Endothelial cell of umbilical vein (primary cell): ENCODE data around the gene SIPA1L3. TPM values are rescaled to one million over a fixed set of nuclear protein-coding genes. Genes with fewer than 3 reads are reported as not detected.

Experiments used
- BruUV-seq: library from RNA; stranded (reverse); fragments of 400-500 nt; replicated peaks from 2 replicates; lab custom pipeline; 2021; lab: Mats Ljungman, UMichigan
- CTCF ChIA-PET: fragments of 300-600, 350-600 bp; sonication (Branson Sonifier 250); formaldehyde crosslinking; loops from one replicate; lab custom pipeline; 2021; ENCODE audit warnings: antibody characterized with exemption, inconsistent platforms; lab: Charles Lee
- POLR2A ChIA-PET: fragments of 300-600, 350-600 bp; sonication (Branson Sonifier 250); formaldehyde crosslinking; loops from one replicate; lab custom pipeline; 2021; ENCODE audit warnings: antibody characterized with exemption, inconsistent platforms; lab: Charles Lee
- DNase-seq: peaks from one replicate; pipeline ENCODE4 v3.0.0-alpha.2; 2011; ENCODE audit warnings: low read depth, low spot score
- FAIRE-seq: peaks from 2 replicates; lab custom pipeline; 2011; peaks lifted over from hg19 to GRCh38; lab: Jason Lieb, UNC
- H2AFZ ChIP-seq: 2 replicates; pipeline ENCODE4 v1.6.0; 2012; ENCODE audit warnings: low read depth, low read length, control low read depth, inconsistent platforms
- H3K27ac ChIP-seq: 2 replicates; pipeline ENCODE4 v1.5.1; 2011; ENCODE audit warnings: low read depth, mild to moderate bottlenecking, control low read depth, low read length, moderate library complexity; ENCODE audit not compliant: insufficient read depth
- H3K27me3 ChIP-seq, 2 experiments: 2 replicates each; pipeline versions ENCODE4 v1.6.0 to v1.6.1; 2011; ENCODE audit warnings: low read length in 2 of 2, mixed read lengths in 1 of 2; ENCODE audit not compliant: control insufficient read depth in 2 of 2, insufficient read depth in 2 of 2
- H3K36me3 ChIP-seq, 2 experiments: 2 replicates in 1 of 2; 3 replicates in 1 of 2; pipeline ENCODE4 v1.5.1; 2011; ENCODE audit warnings: low read length in 2 of 2, mild to moderate bottlenecking in 1 of 2, moderate library complexity in 1 of 2; ENCODE audit not compliant: control insufficient read depth in 2 of 2, insufficient read depth in 2 of 2; ENCODE audit errors: extremely low read depth in 1 of 2
- H3K4me1 ChIP-seq: 3 replicates; pipeline ENCODE4 v1.5.1; 2011; ENCODE audit warnings: mild to moderate bottlenecking, low read length; ENCODE audit not compliant: control insufficient read depth, insufficient read depth; ENCODE audit errors: extremely low read depth
- H3K4me2 ChIP-seq: 2 replicates; pipeline ENCODE4 v1.6.1; 2011; ENCODE audit warnings: low read length, control low read depth, mixed read lengths; ENCODE audit not compliant: insufficient read depth
- H3K4me3 ChIP-seq, 3 experiments: fragments of 200-600 bp in 1 of 3; sonication (generic), shearing (Covaris generic) in 1 of 3; replicated peaks in 1 of 3; 2 replicates each; pipeline ENCODE4 v1.5.1; 2011 to 2016; ENCODE audit warnings: control low read depth in 3 of 3, low read length in 3 of 3, mild to moderate bottlenecking in 2 of 3, inconsistent platforms in 1 of 3, low read depth in 1 of 3, moderate library complexity in 1 of 3; ENCODE audit not compliant: insufficient read depth in 1 of 3
- H3K79me2 ChIP-seq: 2 replicates; pipeline ENCODE4 v1.6.0; 2012; ENCODE audit warnings: low read length, inconsistent platforms; ENCODE audit not compliant: control insufficient read depth, insufficient read depth
- H3K9ac ChIP-seq: replicated peaks from 2 replicates; pipeline ENCODE3; 2011; ENCODE audit warnings: low read length, control low read depth; ENCODE audit not compliant: insufficient read depth; ENCODE audit errors: extremely low read depth
- H3K9me1 ChIP-seq: replicated peaks from 3 replicates; pipeline ENCODE4 v1.6.0; 2011; ENCODE audit warnings: mild to moderate bottlenecking, low read length; ENCODE audit not compliant: control insufficient read depth, insufficient read depth; ENCODE audit errors: extremely low read depth
- H3K9me3 ChIP-seq: replicated peaks from 2 replicates; pipeline ENCODE4 v1.5.1; 2012; ENCODE audit warnings: low read length, inconsistent platforms; ENCODE audit not compliant: control insufficient read depth, insufficient read depth
- H4K20me1 ChIP-seq: replicated peaks from 2 replicates; pipeline ENCODE3; 2011; ENCODE audit warnings: mild to moderate bottlenecking, low read length; ENCODE audit not compliant: control insufficient read depth, insufficient read depth; ENCODE audit errors: extremely low read depth
- EZH2 ChIP-seq: IDR thresholded peaks from 2 replicates; pipeline ENCODE4 v1.6.1; 2012; ENCODE audit warnings: borderline replicate concordance, low read depth, mild to moderate bottlenecking, moderate library complexity, low read length, inconsistent platforms; ENCODE audit not compliant: severe bottlenecking
- FOS ChIP-seq: IDR thresholded peaks from 2 replicates; pipeline ENCODE4 v1.6.1; 2011; ENCODE audit warnings: mild to moderate bottlenecking, low read length, moderate library complexity, borderline replicate concordance; ENCODE audit not compliant: insufficient read depth
- GATA2 ChIP-seq: IDR thresholded peaks from 2 replicates; pipeline ENCODE4 v1.7.0; 2011; ENCODE audit warnings: low read depth, mild to moderate bottlenecking, moderate library complexity, mixed read lengths, low read length; ENCODE audit not compliant: insufficient read length, insufficient read depth
- JUN ChIP-seq: IDR thresholded peaks from 2 replicates; pipeline ENCODE4 v1.6.1; 2011; ENCODE audit warnings: borderline replicate concordance, low read depth; ENCODE audit not compliant: insufficient read length, insufficient read depth
- MYC ChIP-seq: IDR thresholded peaks from one replicate; pipeline ENCODE4 v1.6.1; 2011; ENCODE audit warnings: mild to moderate bottlenecking, low read depth, low read length
- POLR2A ChIP-seq: IDR thresholded peaks from 2 replicates; pipeline ENCODE4 v1.6.1; 2012; ENCODE audit warnings: low read depth, mild to moderate bottlenecking, control low read depth, low read length
- POLR2AphosphoS5 ChIP-seq: IDR thresholded peaks from 2 replicates; pipeline ENCODE4 v1.6.1; 2012; ENCODE audit warnings: low read depth, mild to moderate bottlenecking, control low read depth, low read length, moderate library complexity; ENCODE audit not compliant: insufficient read depth
- dilution Hi-C: fragments of 300-500 bp; cut with MboI; formaldehyde crosslinking; loops from one replicate; pipeline ENCODE4 v1.15.0; 2019; ENCODE audit warnings: low sequenced_read_pairs; ENCODE audit not compliant: extremely low pct_ligation_motif_present
- intact Hi-C: fragments of 100-400 bp; cut with micrococcal nuclease; formaldehyde crosslinking; loops from one replicate; pipeline ENCODE4 v1.10.0; 2022
- polyA plus RNA-seq, 4 experiments: library from polyadenylated mRNA; depleted of rRNA in 3 of 4; stranded (reverse) in 3 of 4; unstranded in 1 of 4; fragments of >200 nt; gene quantifications; 2 replicates each; pipeline versions ENCODE4 v1.2.1 to v1.2.3, GENCODE V29; 2011 to 2012; ENCODE audit warnings: missing spikeins in 1 of 4
- total RNA-seq: library from RNA; stranded (reverse); gene quantifications from 2 replicates; pipeline ENCODE4 v1.2.3, GENCODE V29; 2021
- TF ChIP-seq, protein P1 (sequence below), 2 donors: IDR thresholded peaks; 1 replicate in 1 of 2; 2 replicates in 1 of 2; pipeline ENCODE4 v1.5.1; 2011; ENCODE audit warnings: low read length in 2 of 2, mild to moderate bottlenecking in 2 of 2, moderate library complexity in 2 of 2, control low read depth in 1 of 2, inconsistent platforms in 1 of 2, low read depth in 1 of 2; ENCODE audit not compliant: insufficient read depth in 1 of 2; ENCODE audit errors: extremely low read depth in 1 of 2
- TF ChIP-seq, protein P2 (sequence below): IDR thresholded peaks from 2 replicates; pipeline ENCODE4 v1.6.1; 2011; ENCODE audit not compliant: insufficient read depth, insufficient read length

Gene SIPA1L3
- total and polyA plus RNA-seq, 2 donors (not counting 3 experiments of a cell fraction or from before 2014, with no cell fraction given) = 14.2 to 47.2 TPM

DNA sequence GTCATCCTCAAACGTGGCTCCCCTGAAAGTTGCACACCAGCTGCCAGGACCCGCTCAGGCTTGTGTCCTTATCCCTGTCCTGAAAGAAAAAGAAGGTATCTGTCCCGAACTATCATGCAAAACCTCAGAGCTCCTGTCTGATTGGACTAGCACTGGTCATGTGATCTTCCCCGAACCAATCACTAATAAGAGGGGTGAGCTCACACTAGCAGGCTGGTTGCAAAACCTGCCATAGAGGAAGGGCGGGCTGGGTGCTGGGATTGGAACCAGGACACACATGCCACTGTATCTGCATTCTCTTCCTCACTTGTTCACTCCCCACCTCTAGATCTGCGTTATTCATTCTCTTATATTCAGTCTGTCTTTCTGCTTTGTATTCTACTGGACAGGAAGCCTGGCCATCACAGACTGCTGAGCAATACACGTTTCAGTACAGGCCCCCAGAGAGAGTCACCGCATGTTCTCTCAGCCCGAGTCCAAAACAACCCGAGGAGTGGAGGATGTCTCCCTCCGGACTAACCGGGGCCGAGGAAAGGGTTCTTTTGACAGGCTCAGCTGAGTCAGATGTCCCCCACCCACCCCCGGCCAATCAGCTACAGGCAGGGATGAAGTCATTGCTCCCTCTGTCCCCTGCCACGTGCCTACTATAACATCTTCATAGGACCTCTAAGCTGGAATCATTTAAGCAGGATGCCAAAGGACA, 97.7 kb downstream of the SIPA1L3 start:
- H3K9me3 ChIP-seq = no peaks in the 10 kb centered on the region
- FAIRE-seq = peak; percentile 93
- peak overlapping the region in 2 of 3 experiments; percentile 6 to 44 for H3K4me3 ChIP-seq
- CTCF ChIA-PET = interaction anchor here (0.9 to 3.4 kb wide), 11 partner anchors 9 to 222 kb away, joined by 3 to 54 read pairs (median 5); partner anchors contain the start of genes SIPA1L3 and WDR87
- peak overlapping the region; percentile 68 for H3K4me2 ChIP-seq
- H3K4me1 ChIP-seq = peaks cover 46% of the 10 kb centered on the region
- intact Hi-C loops = loop anchor here (1.0 to 10.0 kb wide), 3 partner anchors 16 to 220 kb away; partner anchors contain the start of gene DPF1
- peak overlapping the region; percentile 99 for H3K27ac ChIP-seq
- peak; percentile 97 for DNase-seq
- H3K9ac ChIP-seq = peak overlapping the region; percentile 97
- no peaks in the 10 kb centered on the region for H4K20me1 ChIP-seq
- dilution Hi-C loops = no loop called here
- POLR2A ChIA-PET = interaction anchor here (0.6 to 2.9 kb wide), 5 partner anchors 15 to 331 kb away, joined by 3 to 25 read pairs (median 9); partner anchors contain the start of genes SIPA1L3 and WDR87
- peaks cover 12% of the 10 kb centered on the region for H3K79me2 ChIP-seq
- H3K9me1 ChIP-seq = no peaks in the 10 kb centered on the region
- H3K27me3 ChIP-seq = no peaks in the 10 kb centered on the region
- no peaks in the 10 kb centered on the region for H3K36me3 ChIP-seq
- H2AFZ ChIP-seq = no peak overlapping the region
- TF ChIP-seq GATA2 = no peak
- peak; percentile 55 for TF ChIP-seq FOS
- peak; percentile 73 for TF ChIP-seq MYC
- TF ChIP-seq, protein P1, sequence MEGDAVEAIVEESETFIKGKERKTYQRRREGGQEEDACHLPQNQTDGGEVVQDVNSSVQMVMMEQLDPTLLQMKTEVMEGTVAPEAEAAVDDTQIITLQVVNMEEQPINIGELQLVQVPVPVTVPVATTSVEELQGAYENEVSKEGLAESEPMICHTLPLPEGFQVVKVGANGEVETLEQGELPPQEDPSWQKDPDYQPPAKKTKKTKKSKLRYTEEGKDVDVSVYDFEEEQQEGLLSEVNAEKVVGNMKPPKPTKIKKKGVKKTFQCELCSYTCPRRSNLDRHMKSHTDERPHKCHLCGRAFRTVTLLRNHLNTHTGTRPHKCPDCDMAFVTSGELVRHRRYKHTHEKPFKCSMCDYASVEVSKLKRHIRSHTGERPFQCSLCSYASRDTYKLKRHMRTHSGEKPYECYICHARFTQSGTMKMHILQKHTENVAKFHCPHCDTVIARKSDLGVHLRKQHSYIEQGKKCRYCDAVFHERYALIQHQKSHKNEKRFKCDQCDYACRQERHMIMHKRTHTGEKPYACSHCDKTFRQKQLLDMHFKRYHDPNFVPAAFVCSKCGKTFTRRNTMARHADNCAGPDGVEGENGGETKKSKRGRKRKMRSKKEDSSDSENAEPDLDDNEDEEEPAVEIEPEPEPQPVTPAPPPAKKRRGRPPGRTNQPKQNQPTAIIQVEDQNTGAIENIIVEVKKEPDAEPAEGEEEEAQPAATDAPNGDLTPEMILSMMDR (IDR thresholded peaks at IDR 0.05; ENCODE audit: extremely low read depth in 1 of 2, insufficient read depth in 1 of 2, low read depth in 1 of 2, low read length in 2 of 2) = no peak
- TF ChIP-seq EZH2 = no peak
- TF ChIP-seq, protein P2, sequence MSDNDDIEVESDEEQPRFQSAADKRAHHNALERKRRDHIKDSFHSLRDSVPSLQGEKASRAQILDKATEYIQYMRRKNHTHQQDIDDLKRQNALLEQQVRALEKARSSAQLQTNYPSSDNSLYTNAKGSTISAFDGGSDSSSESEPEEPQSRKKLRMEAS = peak; percentile 72
- TF ChIP-seq JUN = peak; percentile 21
- peak; percentile 82 for TF ChIP-seq POLR2AphosphoS5
- peak; percentile 96 for TF ChIP-seq POLR2A
- BruUV-seq = no TSS peak
